ENCODE results near the gene LAMA1. TPM values are rescaled to one million over a fixed set of nuclear protein-coding genes. Genes with fewer than 3 reads are reported as not detected.

The LAMA1 gene
- polyA plus RNA-seq, 1 donor from 2014 or later, result 10.3 TPM

- TF ChIP-seq EZH2 (IDR thresholded peaks at IDR 0.05; ENCODE audit: borderline replicate concordance, insufficient read depth, low read length, poor library complexity, severe bottlenecking) (no peak), RAD21 (conservative IDR thresholded peaks at IDR 0.05) (no peak)
Measured at GRCh38 chr18:6956999-6957398, 160.6 kb downstream of the LAMA1 start.

GRCh38 chr18:6956495-6956894 lies 161.1 kb downstream of the LAMA1 start:
- TF ChIP-seq SMC3 (conservative IDR thresholded peaks at IDR 0.05; ENCODE audit: poor library complexity) (no peak), EZH2 (IDR thresholded peaks at IDR 0.05; ENCODE audit: borderline replicate concordance, insufficient read depth, low read length, poor library complexity, severe bottlenecking) (no peak), POLR2AphosphoS5 (IDR thresholded peaks at IDR 0.05) (no peak), TAF1 (IDR thresholded peaks at IDR 0.05; ENCODE audit: low read depth) (no peak), CTCF (IDR thresholded peaks at IDR 0.05; ENCODE audit: poor library complexity, severe bottlenecking) (no peak), EP300 (conservative IDR thresholded peaks at IDR 0.05; ENCODE audit: poor library complexity, severe bottlenecking) (no peak), MXI1 (conservative IDR thresholded peaks at IDR 0.05; ENCODE audit: poor library complexity, severe bottlenecking) (no peak), REST (IDR thresholded peaks at IDR 0.05; ENCODE audit: borderline replicate concordance) (no peak), RAD21 (conservative IDR thresholded peaks at IDR 0.05) (no peak)
- peaks cover 9% of the 10 kb centered on the region for H3K36me3 ChIP-seq (ENCODE audit: insufficient read depth, low read length)

More at GRCh38 chr18:6956999-6957398, 160.6 kb downstream of the LAMA1 start:
- Histone ChIP-seq H3K9me3 (ENCODE audit: low read length) (no peaks in the 10 kb centered on the region), H3K27me3 (ENCODE audit: insufficient read depth, low read depth, low read length) (no peaks in the 10 kb centered on the region), H3K4me3 (ENCODE audit: low read length) (no peak overlapping the region), H3K4me2 (ENCODE audit: low read length) (no peak overlapping the region), H3K9ac (ENCODE audit: low read length) (no peak overlapping the region), H2AFZ (ENCODE audit: low read depth, low read length) (no peak overlapping the region), H3F3A (ENCODE audit: insufficient read depth, low read length, poor library complexity, severe bottlenecking) (no peaks in the 10 kb centered on the region), H4K20me1 (ENCODE audit: insufficient read depth) (no peaks in the 10 kb centered on the region), H3K9me2 (ENCODE audit: insufficient read depth, low read length) (no peaks in the 10 kb centered on the region), H3K27ac (ENCODE audit: low read length) (no peak overlapping the region), H3K36me3 (ENCODE audit: insufficient read depth, low read length) (peaks cover 11% of the 10 kb centered on the region), H3K79me2 (replicated peaks; ENCODE audit: insufficient read depth, low read length) (no peaks in the 10 kb centered on the region)

GRCh38 chr18:6955304-6955703 lies 162.3 kb downstream of the LAMA1 start:
- no peak overlapping the region for H3K9ac ChIP-seq (ENCODE audit: low read length)
- TF ChIP-seq EP300 (conservative IDR thresholded peaks at IDR 0.05; ENCODE audit: poor library complexity, severe bottlenecking), result no peak
- no peak for TF ChIP-seq RAD21 (conservative IDR thresholded peaks at IDR 0.05)
- TF ChIP-seq EZH2 (IDR thresholded peaks at IDR 0.05; ENCODE audit: borderline replicate concordance, insufficient read depth, low read length, poor library complexity, severe bottlenecking), result no peak
- no peak for TF ChIP-seq TAF1 (IDR thresholded peaks at IDR 0.05; ENCODE audit: low read depth)
- TF ChIP-seq MXI1 (conservative IDR thresholded peaks at IDR 0.05; ENCODE audit: poor library complexity, severe bottlenecking), result no peak
- no peak for TF ChIP-seq POLR2AphosphoS5 (IDR thresholded peaks at IDR 0.05)
- no peak for TF ChIP-seq REST (IDR thresholded peaks at IDR 0.05; ENCODE audit: borderline replicate concordance)
- no peak for TF ChIP-seq SMC3 (conservative IDR thresholded peaks at IDR 0.05; ENCODE audit: poor library complexity)
- TF ChIP-seq CTCF (IDR thresholded peaks at IDR 0.05; ENCODE audit: poor library complexity, severe bottlenecking), result no peak
- no peaks in the 10 kb centered on the region for H3F3A ChIP-seq (ENCODE audit: insufficient read depth, low read length, poor library complexity, severe bottlenecking)
- H3K9me3 ChIP-seq (ENCODE audit: low read length), result no peaks in the 10 kb centered on the region
- no peak overlapping the region for H3K4me2 ChIP-seq (ENCODE audit: low read length)
- H3K79me2 ChIP-seq (replicated peaks; ENCODE audit: insufficient read depth, low read length), result no peaks in the 10 kb centered on the region
- H3K4me3 ChIP-seq (ENCODE audit: low read length), result no peak overlapping the region
- no peaks in the 10 kb centered on the region for H3K27me3 ChIP-seq (ENCODE audit: insufficient read depth, low read depth, low read length)
- H2AFZ ChIP-seq (ENCODE audit: low read depth, low read length), result no peak overlapping the region
- H3K27ac ChIP-seq (ENCODE audit: low read length), result no peak overlapping the region
- H3K36me3 ChIP-seq (ENCODE audit: insufficient read depth, low read length), result no peaks in the 10 kb centered on the region
- no peaks in the 10 kb centered on the region for H4K20me1 ChIP-seq (ENCODE audit: insufficient read depth)
- H3K9me2 ChIP-seq (ENCODE audit: insufficient read depth, low read length), result no peaks in the 10 kb centered on the region

More at GRCh38 chr18:6956495-6956894, 161.1 kb downstream of the LAMA1 start:
- Histone ChIP-seq H3K9ac (ENCODE audit: low read length) (no peak overlapping the region), H2AFZ (ENCODE audit: low read depth, low read length) (no peak overlapping the region), H3K9me3 (ENCODE audit: low read length) (no peaks in the 10 kb centered on the region), H3K9me2 (ENCODE audit: insufficient read depth, low read length) (no peaks in the 10 kb centered on the region), H3F3A (ENCODE audit: insufficient read depth, low read length, poor library complexity, severe bottlenecking) (no peaks in the 10 kb centered on the region), H3K79me2 (replicated peaks; ENCODE audit: insufficient read depth, low read length) (no peaks in the 10 kb centered on the region), H3K4me3 (ENCODE audit: low read length) (no peak overlapping the region), H3K27me3 (ENCODE audit: insufficient read depth, low read depth, low read length) (no peaks in the 10 kb centered on the region), H3K4me2 (ENCODE audit: low read length) (no peak overlapping the region), H3K27ac (ENCODE audit: low read length) (no peak overlapping the region), H4K20me1 (ENCODE audit: insufficient read depth) (no peaks in the 10 kb centered on the region)

Measured in neural cell (in vitro differentiated cells).